GM13977 (cell line): ENCODE data around the gene ACTG1.
A peak's percentile ranks its signal among the peaks of the same experiment; 100 is the strongest.

Experiments
- DNase-seq: peaks from one replicate; pipeline ENCODE4 v3.0.0; 2012; ENCODE audit warnings: low spot score
- CTCF ChIP-seq: IDR thresholded peaks from 2 replicates; pipeline ENCODE4 v1.5.1; 2012; ENCODE audit warnings: mild to moderate bottlenecking, control low read depth; ENCODE audit not compliant: insufficient read depth; ENCODE audit errors: extremely low read depth, missing control alignments
- in situ Hi-C: fragments of 300-500 bp; cut with MboI; formaldehyde crosslinking; loops from one replicate; pipeline ENCODE4 v1.12.0; 2022; ENCODE audit warnings: low sequenced_read_pairs, low pct_unique_long_range_greater_than_20kb, mixed read lengths, inconsistent platforms; ENCODE audit not compliant: unreplicated experiment

The ACTG1 gene

DNA sequence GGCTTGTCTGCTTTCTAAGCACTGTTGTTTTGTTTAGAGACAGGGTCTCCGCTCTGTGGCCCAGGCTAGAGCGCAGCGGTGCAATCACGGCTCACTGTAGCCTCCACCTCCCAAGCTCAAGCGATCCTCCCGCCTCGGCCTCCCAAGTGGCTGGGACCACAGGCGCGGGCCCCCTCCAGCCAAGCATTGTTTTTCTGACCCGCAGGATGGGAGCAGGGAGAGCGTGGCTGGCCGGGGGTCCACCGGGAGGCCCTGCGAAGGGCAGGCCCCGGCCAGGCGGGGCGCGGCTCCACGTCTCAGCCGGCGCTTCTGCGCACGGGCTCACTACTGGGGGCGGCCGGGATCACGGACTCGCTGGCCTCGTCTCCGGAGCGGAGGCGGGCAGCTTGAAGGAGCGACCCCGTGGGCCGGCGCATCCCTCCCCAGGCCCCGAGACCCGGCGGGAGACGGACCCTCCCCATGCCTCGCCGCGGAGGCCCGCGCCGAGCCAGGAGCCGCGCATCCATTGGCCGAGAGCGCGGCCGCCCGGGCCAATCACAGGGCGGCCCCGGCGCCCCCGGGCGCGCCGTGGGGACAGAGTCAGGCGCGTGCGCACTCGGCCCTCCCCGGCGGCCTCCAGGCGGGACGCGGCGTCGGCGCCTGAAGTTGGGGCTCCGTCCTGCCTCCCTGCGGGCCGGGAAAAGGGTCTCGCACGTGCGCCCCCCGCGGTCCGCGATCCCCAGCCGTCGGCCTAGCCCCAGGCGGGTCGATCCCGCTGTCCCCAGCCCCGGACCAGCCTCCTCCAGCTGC lies 24.9 kb downstream of the ACTG1 start:
- no peak for TF ChIP-seq CTCF
- in situ Hi-C loops, result no loop called here
- peak; percentile 97 for DNase-seq

- DNase-seq, result no peak
- TF ChIP-seq CTCF, result no peak
- in situ Hi-C loops, result no loop called here
Measured at GRCh38 chr17:81487089-81487486, 25.5 kb downstream of the ACTG1 start.

DNA sequence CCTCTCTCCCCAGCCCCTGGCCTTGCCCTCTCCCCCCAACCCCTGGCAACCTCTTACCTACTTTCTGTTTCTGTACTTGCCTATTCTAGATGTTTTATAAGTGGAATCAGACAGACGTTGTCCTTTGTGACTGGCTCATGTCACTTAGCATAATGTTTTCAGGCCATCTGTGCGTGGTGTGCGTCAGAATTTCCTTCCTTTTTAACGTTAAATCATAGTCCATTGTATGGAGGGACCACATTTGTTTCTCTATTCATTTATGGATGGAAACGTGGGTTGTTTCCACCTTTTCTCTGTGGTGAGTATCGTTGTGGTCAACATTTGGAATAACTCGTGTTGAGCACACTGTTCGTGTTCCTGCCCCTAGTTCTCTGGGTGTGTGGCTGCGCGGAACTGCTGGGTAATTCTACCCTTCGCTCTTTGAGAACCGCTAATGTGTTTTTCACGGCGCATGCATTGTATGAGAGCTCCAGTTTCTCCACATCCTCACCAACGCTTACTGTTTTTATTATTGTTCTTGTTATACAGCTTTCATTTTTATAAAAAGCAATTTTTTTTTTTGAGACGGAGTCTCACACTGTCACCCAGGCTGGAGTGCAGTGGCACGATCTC lies 26.3 kb downstream of the ACTG1 start:
- no peak for TF ChIP-seq CTCF
- in situ Hi-C loops, result no loop called here
- DNase-seq, result no peak

DNA sequence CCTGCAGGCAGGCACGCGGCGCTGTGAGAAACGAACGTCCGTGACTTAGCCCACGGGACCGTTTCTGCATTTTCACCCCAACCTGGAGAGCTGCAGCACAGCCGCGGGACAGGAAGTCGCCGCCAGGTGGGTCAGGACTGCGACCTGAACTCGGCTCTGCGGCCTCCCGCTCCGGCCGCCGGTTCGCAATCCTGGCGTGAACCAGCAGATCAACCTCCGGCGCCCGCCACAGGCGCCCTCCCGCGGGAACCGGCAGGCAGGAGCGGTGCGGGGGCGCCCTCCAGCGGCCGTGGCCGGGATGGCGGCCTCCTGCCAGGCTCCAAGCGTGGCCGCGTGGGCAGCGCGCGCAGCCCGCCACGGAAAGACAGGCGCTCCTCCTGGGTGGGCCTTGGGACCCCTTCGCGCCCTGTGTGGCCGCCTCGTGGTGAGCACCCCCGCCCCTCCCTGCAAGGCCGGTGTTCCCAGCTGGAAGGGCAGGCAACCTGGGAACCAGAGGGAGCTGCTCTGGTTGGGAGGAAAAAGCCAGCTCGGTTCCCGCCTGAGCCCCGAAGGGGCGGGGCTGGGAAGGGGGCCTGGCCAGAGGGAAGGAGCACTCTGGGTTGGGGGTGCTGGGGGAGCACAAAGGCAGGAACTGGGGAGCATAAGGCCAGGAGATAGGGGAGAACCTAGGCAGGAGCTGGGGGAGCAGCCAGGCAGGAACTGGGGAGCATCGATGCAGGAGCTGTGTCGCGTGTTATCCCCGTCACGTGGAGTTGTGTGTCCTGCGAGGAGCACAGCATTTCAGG lies 28.2 kb downstream of the ACTG1 start:
- in situ Hi-C loops, result no loop called here
- TF ChIP-seq CTCF, result peak; percentile 97
- DNase-seq, result peak; percentile 92

GRCh38 chr17:81483862-81484194 lies 28.8 kb downstream of the ACTG1 start:
- in situ Hi-C loops, result no loop called here
- no peak for DNase-seq
- TF ChIP-seq CTCF, result no peak

DNA sequence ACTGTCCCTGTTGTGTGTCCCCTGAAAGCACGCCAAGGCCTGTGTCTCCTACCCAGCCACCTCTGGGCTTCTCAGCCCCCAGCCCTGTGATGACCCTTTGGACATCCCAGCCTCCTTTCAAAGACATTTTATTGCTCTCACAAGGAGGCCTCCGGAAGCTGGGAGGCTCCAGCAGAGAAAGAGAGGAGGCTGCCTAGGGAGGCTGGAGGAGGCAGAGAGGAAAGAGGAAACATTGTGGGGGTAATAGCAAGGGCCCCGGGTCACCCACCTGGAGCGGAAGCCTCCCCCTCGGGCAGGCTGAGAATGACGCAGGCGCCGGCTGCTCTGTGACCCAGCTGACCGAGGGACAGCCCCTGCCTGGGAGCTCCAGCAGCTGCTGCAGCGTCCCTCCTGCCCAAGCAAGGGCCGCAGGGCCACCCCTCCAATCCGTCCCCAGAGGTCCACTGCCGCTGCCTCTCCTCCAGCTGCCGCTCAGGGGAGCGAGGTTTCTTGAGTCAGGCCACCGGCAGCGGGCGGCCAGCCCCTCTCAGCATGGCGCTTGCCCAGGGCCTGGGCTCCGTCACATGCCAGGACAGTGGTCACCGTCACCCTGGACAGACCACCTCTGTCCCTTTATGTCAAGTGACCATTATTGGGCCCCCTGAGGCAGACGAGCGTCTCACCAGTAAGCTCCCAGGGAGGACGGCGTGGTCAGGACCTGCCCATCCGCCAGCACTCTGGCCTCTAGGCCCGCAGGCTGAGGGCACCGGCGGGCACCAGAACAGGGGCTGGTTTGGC lies 29.3 kb downstream of the ACTG1 start:
- DNase-seq, result peak; percentile 80
- no peak for TF ChIP-seq CTCF
- in situ Hi-C loops, result no loop called here
